Testis (tissue), 3 donors: Measurements from ENCODE around the gene SIM1. TPM values are rescaled to one million over a fixed set of nuclear protein-coding genes. Genes with fewer than 3 reads are reported as not detected.

ENCODE experiments used
- DNase-seq: peaks from one replicate; pipeline ENCODE4 v3.0.0-alpha.2; 2019
- H3K27ac ChIP-seq, 2 donors: fragments of 200-600 bp; sonication (generic); one replicate each; pipeline ENCODE4 v1.5.1; 2019
- H3K27me3 ChIP-seq: fragments of 200-600 bp; sonication (generic); one replicate; pipeline ENCODE4 v1.5.1; 2019
- H3K36me3 ChIP-seq: fragments of 200-600 bp; sonication (generic); one replicate; pipeline ENCODE4 v1.5.1; 2017; ENCODE audit warnings: low read depth; ENCODE audit errors: missing control alignments
- H3K4me1 ChIP-seq: fragments of 200-600 bp; sonication (generic); one replicate; pipeline ENCODE4 v1.5.1; 2019
- H3K4me3 ChIP-seq, 2 donors: fragments of 200-600 bp; sonication (generic); one replicate each; pipeline ENCODE4 v1.5.1; 2017 to 2019
- H3K9me3 ChIP-seq: fragments of 200-600 bp; sonication (generic); one replicate; pipeline ENCODE4 v1.5.1; 2017
- CTCF ChIP-seq, 3 experiments: fragments of 450-650 bp in 2 of 3; fragments of 200-600 bp in 1 of 3; sonication (generic) in 1 of 3; IDR thresholded peaks; one replicate each; pipeline ENCODE4 v1.5.1; 2016 to 2019; ENCODE audit warnings: antibody characterized with exemption in 3 of 3, mild to moderate bottlenecking in 2 of 3, moderate library complexity in 1 of 3
- POLR2A ChIP-seq: fragments of 450-650 bp; IDR thresholded peaks from one replicate; pipeline ENCODE4 v1.6.1; 2017; ENCODE audit warnings: antibody characterized with exemption, mild to moderate bottlenecking, moderate library complexity
- WGBS, 2 donors: methylation state at CpG; one replicate each; pipeline ENCODE4 v1.1.5; 2018; 5-methylcytosine and 5-hydroxymethylcytosine counted together
- intact Hi-C: fragments of 100-400 bp; cut with DNase I; formaldehyde crosslinking; loops from one replicate; pipeline ENCODE4 v1.15.1; 2023; ENCODE audit warnings: low total_unique reads
- polyA plus RNA-seq: library from polyadenylated mRNA; stranded (reverse); fragments of 350-450 nt; fragmentation: Illumina TruSeq; extraction: RNeasy Lipid Tissue Mini Kit (QIAGEN cat#74804); gene quantifications from one replicate; pipeline ENCODE4 v1.2.3, GENCODE V29; 2014; ENCODE audit warnings: low read depth, low replicate concordance; ENCODE audit not compliant: insufficient read depth
- total RNA-seq, 2 donors: library from RNA; depleted of rRNA; stranded (reverse); fragments of >200 nt; gene quantifications; one replicate each; pipeline ENCODE4 v1.2.3, GENCODE V29; 2016

The SIM1 gene
- total and polyA plus RNA-seq, 3 donors from 2014 or later = 0.43 to 1.5 (median 0.88) TPM

- intact Hi-C loops = no loop called here
- Histone ChIP-seq H3K4me1 (no peaks in the 10 kb centered on the region), H3K36me3 (no peaks in the 10 kb centered on the region), H3K27me3 (no peaks in the 10 kb centered on the region), H3K27ac (no peak overlapping the region), H3K9me3 (no peaks in the 10 kb centered on the region), H3K4me3 (no peak overlapping the region)
- DNase-seq = no peak
- 73 to 81% methylated on average over 2 of the region's 2 CpGs for WGBS, 2 donors
- TF ChIP-seq CTCF (IDR thresholded peaks at IDR 0.05) (no peak), POLR2A (no peak)
Measured at GRCh38 chr6:100490065-100490464, 25.3 kb upstream of the SIM1 start.

GRCh38 chr6:100488244-100488643 is 23.5 kb upstream of the SIM1 start:
- Histone ChIP-seq H3K9me3 (no peaks in the 10 kb centered on the region), H3K4me3 (no peak overlapping the region), H3K27ac (no peak overlapping the region), H3K27me3 (no peaks in the 10 kb centered on the region), H3K4me1 (no peaks in the 10 kb centered on the region), H3K36me3 (no peaks in the 10 kb centered on the region)
- intact Hi-C loops = no loop called here
- WGBS, 2 donors = 80 to 92% methylated on average over 5 of the region's 5 CpGs
- no peak for DNase-seq
- TF ChIP-seq POLR2A (no peak), CTCF (IDR thresholded peaks at IDR 0.05) (no peak)

GRCh38 chr6:100487638-100488037 is 22.9 kb upstream of the SIM1 start:
- H3K27me3 ChIP-seq = no peaks in the 10 kb centered on the region
- H3K27ac ChIP-seq = no peak overlapping the region
- intact Hi-C loops = no loop called here
- H3K36me3 ChIP-seq = no peaks in the 10 kb centered on the region
- no peaks in the 10 kb centered on the region for H3K9me3 ChIP-seq
- 91 to 97% methylated on average over 2 of the region's 2 CpGs for WGBS, 2 donors
- TF ChIP-seq CTCF (IDR thresholded peaks at IDR 0.05) = no peak
- H3K4me1 ChIP-seq = no peaks in the 10 kb centered on the region
- H3K4me3 ChIP-seq = no peak overlapping the region
- DNase-seq = no peak

GRCh38 chr6:100485268-100485667 is 20.5 kb upstream of the SIM1 start:
- no peak overlapping the region for H3K4me3 ChIP-seq
- TF ChIP-seq POLR2A = no peak
- no peak for TF ChIP-seq CTCF (IDR thresholded peaks at IDR 0.05)
- no peaks in the 10 kb centered on the region for H3K4me1 ChIP-seq
- no peaks in the 10 kb centered on the region for H3K27me3 ChIP-seq
- no peaks in the 10 kb centered on the region for H3K9me3 ChIP-seq
- H3K36me3 ChIP-seq = no peaks in the 10 kb centered on the region
- H3K27ac ChIP-seq = no peak overlapping the region
- intact Hi-C loops = no loop called here
- no peak for DNase-seq

GRCh38 chr6:100484474-100484873 is 19.8 kb upstream of the SIM1 start:
- H3K36me3 ChIP-seq = no peaks in the 10 kb centered on the region
- intact Hi-C loops = no loop called here
- H3K27ac ChIP-seq = no peak overlapping the region
- H3K27me3 ChIP-seq = no peaks in the 10 kb centered on the region
- no peak overlapping the region for H3K4me3 ChIP-seq
- TF ChIP-seq CTCF (IDR thresholded peaks at IDR 0.05) = no peak
- TF ChIP-seq POLR2A = no peak
- no peaks in the 10 kb centered on the region for H3K4me1 ChIP-seq
- WGBS, 2 donors = 87 to 91% methylated on average over 5 of the region's 5 CpGs
- no peak for DNase-seq
- no peaks in the 10 kb centered on the region for H3K9me3 ChIP-seq
